Parathyroid adenoma (tissue), 2 donors: ENCODE data around the gene ATN1.
A peak's percentile ranks its signal among the peaks of the same experiment; 100 is the strongest.

Source experiments
- H2AFZ ChIP-seq: fragments of 300-600 bp; sonication (generic); one replicate; pipeline ENCODE4 v1.7.0; 2017; ENCODE audit warnings: antibody characterized with exemption, mild to moderate bottlenecking
- H3K27ac ChIP-seq: fragments of 300-600 bp; sonication (generic); one replicate; pipeline ENCODE4 v1.7.0; 2017
- H3K27me3 ChIP-seq: fragments of 300-600 bp; sonication (generic); one replicate; pipeline ENCODE4 v1.7.0; 2017; ENCODE audit warnings: low read length; ENCODE audit not compliant: control insufficient read depth, insufficient read depth
- H3K36me3 ChIP-seq: fragments of 300-600 bp; sonication (generic); one replicate; pipeline ENCODE4 v1.7.0; 2017; ENCODE audit warnings: low read length; ENCODE audit not compliant: control insufficient read depth, insufficient read depth
- H3K4me1 ChIP-seq: fragments of 300-600 bp; sonication (generic); one replicate; pipeline ENCODE4 v1.7.0; 2017; ENCODE audit warnings: control low read depth
- H3K4me2 ChIP-seq: fragments of 300-600 bp; sonication (generic); one replicate; pipeline ENCODE4 v1.7.0; 2017; ENCODE audit warnings: low read length
- H3K4me3 ChIP-seq: fragments of 300-600 bp; sonication (generic); one replicate; pipeline ENCODE4 v1.7.0; 2017; ENCODE audit warnings: low read depth, low read length
- H3K79me2 ChIP-seq: fragments of 300-600 bp; sonication (generic); one replicate; pipeline ENCODE4 v1.7.0; 2017; ENCODE audit warnings: control low read depth
- H3K9ac ChIP-seq: fragments of 300-600 bp; sonication (generic); one replicate; pipeline ENCODE4 v1.7.0; 2017; ENCODE audit warnings: mild to moderate bottlenecking
- H3K9me3 ChIP-seq: fragments of 300-600 bp; sonication (generic); one replicate; pipeline ENCODE4 v1.7.0; 2017; ENCODE audit warnings: low read length; ENCODE audit not compliant: control insufficient read depth
- TF ChIP-seq, protein P1 (sequence below): fragments of 300-600 bp; sonication (generic); IDR thresholded peaks from one replicate; pipeline ENCODE4 v1.7.0; 2017; ENCODE audit warnings: antibody characterized with exemption, mild to moderate bottlenecking
- donor health status: primary hyperparathyroidism.

Gene ATN1

GRCh38 chr12:6899837-6900519 lies 27.8 kb upstream of the ATN1 start:
- H3K9ac ChIP-seq = no peak overlapping the region
- no peaks in the 10 kb centered on the region for H3K27me3 ChIP-seq
- no peaks in the 10 kb centered on the region for H3K36me3 ChIP-seq
- H3K9me3 ChIP-seq = no peaks in the 10 kb centered on the region
- TF ChIP-seq, protein P1, sequence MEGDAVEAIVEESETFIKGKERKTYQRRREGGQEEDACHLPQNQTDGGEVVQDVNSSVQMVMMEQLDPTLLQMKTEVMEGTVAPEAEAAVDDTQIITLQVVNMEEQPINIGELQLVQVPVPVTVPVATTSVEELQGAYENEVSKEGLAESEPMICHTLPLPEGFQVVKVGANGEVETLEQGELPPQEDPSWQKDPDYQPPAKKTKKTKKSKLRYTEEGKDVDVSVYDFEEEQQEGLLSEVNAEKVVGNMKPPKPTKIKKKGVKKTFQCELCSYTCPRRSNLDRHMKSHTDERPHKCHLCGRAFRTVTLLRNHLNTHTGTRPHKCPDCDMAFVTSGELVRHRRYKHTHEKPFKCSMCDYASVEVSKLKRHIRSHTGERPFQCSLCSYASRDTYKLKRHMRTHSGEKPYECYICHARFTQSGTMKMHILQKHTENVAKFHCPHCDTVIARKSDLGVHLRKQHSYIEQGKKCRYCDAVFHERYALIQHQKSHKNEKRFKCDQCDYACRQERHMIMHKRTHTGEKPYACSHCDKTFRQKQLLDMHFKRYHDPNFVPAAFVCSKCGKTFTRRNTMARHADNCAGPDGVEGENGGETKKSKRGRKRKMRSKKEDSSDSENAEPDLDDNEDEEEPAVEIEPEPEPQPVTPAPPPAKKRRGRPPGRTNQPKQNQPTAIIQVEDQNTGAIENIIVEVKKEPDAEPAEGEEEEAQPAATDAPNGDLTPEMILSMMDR = no peak
- H2AFZ ChIP-seq = no peak overlapping the region
- H3K4me2 ChIP-seq = no peak overlapping the region
- H3K79me2 ChIP-seq = no peaks in the 10 kb centered on the region
- no peak overlapping the region for H3K4me3 ChIP-seq
- H3K4me1 ChIP-seq = peaks cover 8% of the 10 kb centered on the region
- no peak overlapping the region for H3K27ac ChIP-seq

DNA sequence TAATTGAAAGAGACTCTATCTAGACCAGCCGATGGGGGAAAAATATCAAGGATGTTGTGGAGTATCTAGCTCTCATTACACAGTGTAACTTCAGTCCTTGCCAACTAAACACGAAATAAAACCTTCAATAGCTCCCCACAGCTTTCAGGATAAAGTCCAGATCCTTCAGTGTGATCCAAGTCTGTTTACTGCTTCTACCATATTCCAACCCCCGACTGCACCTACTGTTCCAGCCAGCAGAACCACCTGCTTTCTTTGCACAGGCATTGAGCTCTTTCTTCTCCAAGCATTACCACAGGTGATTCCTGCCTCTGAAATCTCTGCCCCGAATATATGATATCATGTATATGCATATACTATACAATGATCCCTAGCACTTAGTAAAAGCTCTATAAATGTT lies 25.3 kb upstream of the ATN1 start:
- Histone ChIP-seq H3K4me1 (peaks cover 8% of the 10 kb centered on the region), H2AFZ (no peak overlapping the region), H3K4me2 (no peak overlapping the region), H3K79me2 (no peaks in the 10 kb centered on the region), H3K27ac (no peak overlapping the region), H3K9ac (no peak overlapping the region), H3K36me3 (no peaks in the 10 kb centered on the region), H3K4me3 (no peak overlapping the region), H3K9me3 (no peaks in the 10 kb centered on the region), H3K27me3 (no peaks in the 10 kb centered on the region)
- TF ChIP-seq, protein P1 = no peak

DNA sequence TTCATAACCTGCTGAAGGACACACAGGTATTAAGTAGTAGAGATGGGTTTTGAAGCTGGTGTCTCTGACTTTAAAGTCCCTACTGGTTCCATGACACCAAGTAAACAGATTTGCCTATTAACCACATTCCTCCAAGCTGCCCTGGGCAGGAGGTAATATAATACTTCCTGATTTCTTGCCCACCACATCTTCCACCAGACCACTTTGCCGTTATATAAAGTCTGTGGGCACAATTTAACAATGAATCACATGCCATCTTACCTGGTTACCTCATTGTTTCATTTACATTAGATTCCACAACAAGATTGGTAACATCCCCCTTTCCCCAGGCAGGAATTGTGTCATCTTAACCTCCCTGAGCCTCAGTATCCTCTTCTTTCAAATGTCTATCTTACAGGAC lies 24.0 kb upstream of the ATN1 start:
- Histone ChIP-seq H3K79me2 (no peaks in the 10 kb centered on the region), H3K27ac (no peak overlapping the region), H3K4me2 (peak overlapping the region; percentile 87), H2AFZ (peak overlapping the region; percentile 95), H3K27me3 (no peaks in the 10 kb centered on the region), H3K4me3 (peak overlapping the region; percentile 75), H3K4me1 (peaks cover 8% of the 10 kb centered on the region), H3K9me3 (no peaks in the 10 kb centered on the region), H3K36me3 (no peaks in the 10 kb centered on the region), H3K9ac (no peak overlapping the region)
- TF ChIP-seq, protein P1 = no peak

DNA sequence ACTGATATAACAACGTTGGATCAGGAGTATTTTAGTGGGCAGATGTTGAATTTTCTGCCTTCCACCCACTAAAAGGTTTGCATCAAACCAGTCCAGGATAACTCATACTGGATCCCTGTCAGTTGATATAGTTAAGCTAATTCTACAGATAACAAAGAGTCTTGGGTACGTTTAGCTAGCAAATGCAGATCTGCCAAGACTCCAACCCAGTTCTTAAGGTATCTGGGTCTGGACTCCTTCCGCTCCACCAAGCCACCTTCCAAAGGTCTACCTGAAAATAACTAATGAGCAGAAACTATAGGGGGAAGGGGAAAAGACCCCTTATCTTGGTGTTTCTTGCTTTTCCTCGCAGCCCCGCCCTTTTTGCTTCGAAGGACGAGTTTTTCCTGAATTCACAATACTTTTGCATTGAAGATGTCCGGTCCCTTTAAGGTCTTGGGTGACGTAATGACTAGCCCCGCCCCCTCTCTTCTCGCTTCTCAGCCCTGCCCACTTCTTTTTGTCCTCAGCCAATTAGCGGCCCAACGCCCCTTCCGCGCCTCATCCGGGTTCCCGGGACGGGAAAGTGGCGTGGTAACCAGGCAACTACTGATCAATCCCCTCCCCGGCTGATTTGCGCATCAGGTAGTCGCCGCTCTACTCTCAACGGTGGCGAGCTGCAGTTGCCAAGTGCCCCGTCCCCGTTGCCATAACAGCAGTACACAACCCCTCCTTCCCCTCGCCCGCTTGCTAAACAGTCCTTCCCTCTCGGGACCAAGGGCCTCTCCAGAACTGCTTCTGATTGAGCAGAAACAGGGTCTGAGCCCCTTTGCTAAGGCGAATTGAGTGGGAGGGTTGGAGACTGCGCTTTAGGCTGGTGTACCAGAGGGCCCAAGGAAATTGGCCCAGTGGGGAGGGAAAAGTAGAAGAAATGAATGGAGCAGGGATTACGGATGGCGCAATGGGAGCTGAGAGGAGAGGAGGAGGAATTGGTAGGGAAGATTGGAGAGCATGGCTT lies 23.2 kb upstream of the ATN1 start, which contains the start of gene LRRC23:
TSS of gene LRRC23 (plus strand) at position 543 of the 997 bp plus-strand sequence. CDS start 812 bp downstream, outside the sequence.
- Histone ChIP-seq H3K4me1 (peaks cover 8% of the 10 kb centered on the region), H3K79me2 (no peaks in the 10 kb centered on the region), H2AFZ (peak within 1 kb of the TSS; percentile 95), H3K9me3 (no peaks in the 10 kb centered on the region), H3K27me3 (no peaks in the 10 kb centered on the region), H3K4me2 (peak within 1 kb of the TSS; percentile 87), H3K9ac (peak within 1 kb of the TSS; percentile 62), H3K36me3 (no peaks in the 10 kb centered on the region), H3K27ac (peak within 1 kb of the TSS; percentile 88), H3K4me3 (peak within 1 kb of the TSS; percentile 75)
- TF ChIP-seq, protein P1 = no peak
